Fibroblast of gingiva (primary cell): ENCODE measurements around the gene CANT1.
A peak's percentile ranks its signal among the peaks of the same experiment; 100 is the strongest.
"Not testable (repeated sequence)": the region's sequence is repeated elsewhere in the genome, so short reads cannot be mapped to it uniquely, and the experiment has no call there.

Source experiments
- DNase-seq: peaks from one replicate; pipeline ENCODE4 v3.0.0-alpha.2; 2011; ENCODE audit warnings: low read depth

Gene CANT1

DNA sequence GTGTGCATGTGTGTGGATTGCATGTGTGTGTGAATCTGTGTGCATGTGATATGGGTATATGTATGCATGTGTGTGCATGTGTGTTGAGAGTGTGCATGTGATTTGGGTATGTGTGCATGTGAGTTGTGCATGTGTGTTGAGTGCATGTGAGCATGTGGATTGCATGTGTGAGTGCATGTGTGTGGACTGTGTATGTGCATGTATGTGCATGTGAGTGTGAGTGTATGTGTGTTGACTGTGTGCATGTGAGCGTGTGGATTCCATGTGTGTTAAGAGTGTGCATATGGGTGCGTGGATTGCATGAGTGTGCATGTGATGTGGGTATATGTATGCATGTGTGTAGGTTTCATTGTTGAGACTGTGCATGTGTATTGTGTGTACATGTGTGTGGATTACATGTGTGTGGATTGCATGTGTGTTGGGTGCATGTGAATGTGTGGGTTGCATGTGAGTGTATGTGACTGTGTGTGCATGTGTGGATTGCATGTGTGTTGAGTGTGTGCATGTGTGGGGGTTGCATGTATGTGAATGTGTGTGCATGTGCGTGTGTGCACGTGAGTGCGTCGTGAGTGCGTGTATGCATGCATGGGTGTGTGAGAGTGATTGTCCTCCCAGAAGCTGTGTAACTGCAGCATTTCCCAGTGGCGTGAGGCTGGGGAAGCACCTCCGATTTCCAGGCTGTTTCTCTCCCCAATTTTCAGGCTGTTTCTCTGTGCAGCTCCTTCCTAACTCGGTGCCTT is 33.8 kb upstream of the CANT1 start:
- DNase-seq, result no peak

DNA sequence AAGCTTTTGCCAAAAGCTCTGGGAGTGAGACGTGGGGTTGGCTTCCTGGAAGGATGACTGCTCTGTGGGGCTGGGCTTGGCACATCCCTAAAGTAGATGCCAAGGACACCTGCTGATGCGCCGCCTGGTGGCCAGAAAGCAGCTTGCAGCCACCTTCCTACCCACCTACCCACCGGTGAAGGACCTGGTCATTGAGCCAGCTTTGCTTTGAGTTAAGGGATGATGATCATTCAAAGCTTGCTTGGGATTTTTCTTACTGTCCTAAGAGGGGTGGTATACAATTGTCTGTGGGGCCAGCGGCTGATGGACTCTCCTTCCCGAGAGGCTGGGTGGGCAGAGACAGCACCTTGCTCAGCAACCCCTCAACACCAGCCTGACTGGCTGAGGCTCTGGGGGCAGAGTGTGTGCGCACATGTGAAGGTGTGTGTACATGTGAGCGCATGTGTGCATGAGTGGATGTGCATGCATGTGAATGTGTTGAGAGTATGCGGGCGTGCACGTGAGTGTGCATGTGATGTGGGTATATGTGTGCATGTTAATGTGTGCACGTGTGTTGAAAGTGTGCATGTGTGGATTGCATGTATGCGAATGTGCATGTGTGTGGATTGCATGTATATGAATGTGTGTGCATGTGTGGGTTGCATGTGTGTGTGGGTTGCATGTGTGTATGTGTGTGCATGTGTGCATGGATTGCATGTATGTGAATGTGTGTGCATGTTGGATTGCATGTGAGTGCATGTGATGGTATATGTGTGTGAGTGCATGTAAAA is 33.0 kb upstream of the CANT1 start:
- peak; percentile 56 for DNase-seq

DNA sequence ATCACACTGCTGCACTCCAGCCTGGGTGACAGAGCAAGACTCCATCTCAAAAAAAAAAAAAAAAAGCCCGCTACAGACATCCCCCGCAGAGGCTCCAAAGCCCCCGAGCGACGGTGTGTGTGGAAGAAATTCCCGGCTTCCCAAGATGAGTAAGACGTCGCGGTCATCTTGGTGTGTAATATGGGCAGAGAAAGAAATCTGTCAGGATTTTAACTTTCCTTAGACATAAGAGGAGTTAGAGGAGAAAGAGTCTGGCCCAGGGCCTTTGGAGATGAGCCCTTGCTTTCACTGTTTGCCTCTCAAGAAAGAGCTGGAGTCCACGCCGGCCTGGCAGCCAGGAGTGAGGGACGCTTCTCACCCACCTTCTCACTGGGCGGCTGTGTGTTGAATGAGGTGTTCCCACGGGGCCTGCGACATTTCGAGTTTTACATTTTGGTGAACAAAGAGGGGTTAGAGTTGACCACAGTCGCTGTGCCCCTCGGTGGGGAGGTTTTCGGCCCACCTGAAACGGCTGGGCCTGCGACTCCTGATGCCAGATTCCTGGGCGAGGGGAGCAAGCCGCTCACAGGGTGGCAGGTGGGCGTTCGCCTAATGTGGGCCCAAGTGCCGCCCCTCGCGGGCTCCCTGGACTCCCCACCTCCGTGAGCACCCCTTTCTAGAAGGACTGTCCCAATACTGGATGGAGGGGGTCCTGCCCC is 32.3 kb upstream of the CANT1 start:
- DNase-seq, result no peak

DNA sequence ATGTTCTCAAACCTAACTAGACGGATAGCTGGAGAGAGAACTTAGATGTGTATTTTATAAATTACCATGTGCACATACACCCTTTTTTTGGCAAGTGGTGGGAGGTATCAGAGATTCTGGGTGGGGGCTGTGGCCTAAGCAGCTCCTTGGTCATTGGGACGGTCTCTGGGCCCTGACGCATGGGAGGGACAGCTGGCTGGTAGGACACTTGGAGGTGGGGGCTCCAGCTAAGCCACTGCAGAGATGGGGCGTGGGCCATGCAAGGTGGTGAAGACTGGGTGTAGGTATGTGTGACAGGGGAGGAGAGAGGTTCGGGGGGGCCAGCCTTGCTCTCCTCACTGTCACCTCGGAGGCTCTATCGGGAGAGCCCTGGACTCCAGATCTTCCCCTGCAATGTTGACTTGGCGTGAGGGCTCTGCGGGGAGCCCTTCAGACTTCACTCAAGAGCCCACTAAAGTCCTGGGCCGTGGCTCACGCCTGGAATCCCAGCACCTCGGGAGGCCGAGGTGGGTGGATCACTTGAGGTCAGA is 31.5 kb upstream of the CANT1 start:
- no peak for DNase-seq

DNA sequence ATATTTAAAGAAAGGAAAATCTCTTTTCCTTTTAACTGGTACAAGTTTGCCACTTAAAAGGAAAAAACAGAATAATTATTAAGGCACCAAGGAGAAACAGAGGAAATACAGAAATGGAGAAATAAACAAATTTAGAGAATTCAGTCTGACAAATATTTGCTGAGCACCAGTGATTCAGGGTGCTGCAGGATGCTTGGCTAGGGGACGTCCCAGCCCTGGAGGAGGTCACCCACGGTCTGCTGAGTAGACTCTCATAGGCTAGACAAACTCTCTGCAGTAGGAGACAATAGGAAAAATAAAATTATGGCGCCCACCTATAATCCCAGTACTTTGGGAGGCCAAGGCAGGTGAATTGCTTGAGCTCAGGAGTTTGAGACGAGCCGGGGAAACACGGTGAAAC is 30.3 kb upstream of the CANT1 start:
- no peak for DNase-seq

DNA sequence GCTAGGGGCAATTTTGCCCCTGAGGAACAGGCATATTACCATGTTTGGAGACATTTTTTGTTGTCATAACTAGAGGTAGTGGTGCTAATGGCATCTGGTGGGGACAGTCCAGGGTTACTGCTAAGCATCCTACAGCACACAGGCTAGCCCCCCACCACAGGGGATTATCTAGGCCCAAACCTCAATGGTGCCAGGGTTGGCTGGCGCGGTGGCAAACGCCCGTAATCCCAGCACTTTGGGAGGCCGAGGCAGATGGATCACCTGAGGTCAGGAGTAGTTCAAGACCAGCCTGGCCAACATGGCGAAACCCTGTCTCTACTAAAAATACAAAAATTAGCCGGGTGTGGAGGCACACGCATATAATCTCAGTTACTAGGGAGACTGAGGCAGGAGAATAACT is 29.6 kb upstream of the CANT1 start:
- no peak for DNase-seq

DNA sequence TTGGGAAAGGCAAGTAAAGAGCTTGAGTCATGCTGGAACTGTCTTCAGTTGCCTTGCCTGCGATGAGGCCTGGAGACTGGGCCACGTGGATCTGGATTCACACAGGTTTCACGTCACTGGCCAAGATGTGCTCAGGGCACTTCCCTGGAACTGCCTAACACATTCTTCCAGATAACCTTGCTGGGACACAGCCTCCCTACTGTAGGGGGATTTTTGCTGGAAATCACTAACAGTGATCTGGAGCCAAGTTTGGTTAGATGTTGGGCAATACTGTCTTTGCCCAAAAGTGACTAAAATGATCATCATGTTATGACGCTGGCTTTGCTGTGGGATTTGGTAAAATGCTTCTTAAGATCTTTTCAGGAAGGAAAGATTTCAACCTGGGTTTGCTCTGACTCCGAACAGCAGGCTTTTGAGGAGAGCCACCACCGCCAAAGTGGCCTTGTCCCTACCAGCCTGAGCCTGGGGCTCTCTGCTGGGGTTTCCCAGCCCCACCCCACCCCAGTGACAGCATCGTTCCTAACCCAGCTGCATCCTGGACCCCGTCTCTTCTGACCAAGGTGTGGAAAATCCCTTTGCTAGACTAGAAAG is 29.1 kb upstream of the CANT1 start:
- DNase-seq, result peak; percentile 96

DNA sequence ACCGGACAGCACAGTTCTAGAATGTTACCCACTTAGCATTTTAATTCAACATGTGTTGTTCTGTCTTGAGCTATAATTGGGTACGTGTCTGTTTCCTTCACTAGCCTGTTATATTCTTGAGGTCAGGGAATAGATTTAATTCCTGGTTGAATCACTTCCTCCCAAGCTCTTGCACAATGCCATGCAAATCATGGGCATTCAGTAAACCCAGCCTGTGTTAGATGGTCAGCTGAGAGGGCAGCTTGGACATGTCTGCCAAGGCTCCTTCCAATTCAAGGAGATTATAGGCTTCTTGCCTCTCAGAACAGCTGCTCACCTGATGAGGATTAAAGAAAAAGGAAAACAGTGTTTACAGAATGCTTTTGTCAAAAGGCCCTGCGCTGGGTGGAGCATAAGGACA is 27.0 kb upstream of the CANT1 start:
- peak; percentile 93 for DNase-seq

DNA sequence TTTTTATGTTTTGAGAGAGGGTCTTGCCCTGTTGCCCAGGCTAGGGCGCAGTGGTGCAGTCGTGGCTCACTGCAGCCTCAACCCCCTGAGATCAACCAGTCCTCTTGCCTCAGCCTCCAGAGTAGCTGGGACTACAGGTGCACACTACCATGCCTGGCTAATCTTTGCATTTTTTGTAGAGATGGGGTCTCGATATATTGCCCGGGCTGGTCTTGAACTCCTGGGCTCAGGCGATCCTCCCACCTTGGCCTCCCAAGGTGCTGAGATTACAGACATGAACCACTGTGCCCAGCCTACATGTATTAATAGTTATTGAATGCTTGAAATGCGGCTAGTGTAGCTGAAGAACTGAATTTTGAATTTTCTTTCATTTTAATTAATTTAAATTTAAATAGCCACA is 26.6 kb upstream of the CANT1 start:
- DNase-seq, result no peak

DNA sequence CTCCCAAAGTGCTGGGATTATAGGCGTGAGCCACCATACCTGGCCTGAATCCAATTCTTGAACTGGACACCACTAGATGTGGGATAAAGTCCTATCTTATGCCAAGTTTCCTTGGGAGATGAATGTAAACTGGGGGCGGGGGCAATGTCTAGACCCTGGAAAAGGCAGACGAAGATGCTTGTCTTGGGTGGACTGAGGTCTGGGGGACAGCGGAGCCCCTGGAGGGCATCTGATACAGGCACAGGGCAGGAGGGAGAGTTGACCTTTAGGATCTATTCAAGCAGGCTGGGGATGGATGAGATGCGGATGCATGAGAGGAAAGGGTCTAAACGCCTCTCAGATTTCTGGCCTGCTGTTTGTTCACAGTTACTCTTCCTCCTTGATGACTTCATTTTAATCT is 26.1 kb upstream of the CANT1 start:
- DNase-seq, result no peak

DNA sequence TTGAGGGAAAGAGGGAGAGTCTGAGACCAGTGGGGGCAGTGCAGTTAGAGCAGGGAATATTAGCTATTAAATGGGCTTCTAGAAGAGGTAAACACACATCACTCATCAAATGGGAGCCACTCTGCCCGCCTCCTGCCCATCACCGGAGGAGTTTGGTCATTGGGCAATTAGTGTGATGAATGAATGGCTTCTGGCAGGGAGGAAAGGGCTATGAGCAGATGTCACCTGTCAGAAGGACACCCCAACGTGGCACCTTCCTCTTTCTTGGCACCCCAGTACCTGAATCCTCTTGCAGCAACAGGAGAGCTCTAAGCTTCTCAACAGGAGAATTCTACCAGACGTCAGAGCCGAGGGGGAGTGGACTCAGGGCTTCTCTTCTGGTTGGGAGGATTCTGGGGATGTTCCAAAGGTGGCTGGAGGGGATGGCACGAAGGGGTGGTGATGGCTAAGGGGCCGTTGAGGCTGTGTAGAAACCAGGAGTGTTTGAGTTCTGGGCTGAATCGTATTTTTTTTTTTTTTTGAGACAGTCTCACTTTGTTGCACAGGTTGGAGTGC is 25.4 kb upstream of the CANT1 start:
- DNase-seq, result no peak

DNA sequence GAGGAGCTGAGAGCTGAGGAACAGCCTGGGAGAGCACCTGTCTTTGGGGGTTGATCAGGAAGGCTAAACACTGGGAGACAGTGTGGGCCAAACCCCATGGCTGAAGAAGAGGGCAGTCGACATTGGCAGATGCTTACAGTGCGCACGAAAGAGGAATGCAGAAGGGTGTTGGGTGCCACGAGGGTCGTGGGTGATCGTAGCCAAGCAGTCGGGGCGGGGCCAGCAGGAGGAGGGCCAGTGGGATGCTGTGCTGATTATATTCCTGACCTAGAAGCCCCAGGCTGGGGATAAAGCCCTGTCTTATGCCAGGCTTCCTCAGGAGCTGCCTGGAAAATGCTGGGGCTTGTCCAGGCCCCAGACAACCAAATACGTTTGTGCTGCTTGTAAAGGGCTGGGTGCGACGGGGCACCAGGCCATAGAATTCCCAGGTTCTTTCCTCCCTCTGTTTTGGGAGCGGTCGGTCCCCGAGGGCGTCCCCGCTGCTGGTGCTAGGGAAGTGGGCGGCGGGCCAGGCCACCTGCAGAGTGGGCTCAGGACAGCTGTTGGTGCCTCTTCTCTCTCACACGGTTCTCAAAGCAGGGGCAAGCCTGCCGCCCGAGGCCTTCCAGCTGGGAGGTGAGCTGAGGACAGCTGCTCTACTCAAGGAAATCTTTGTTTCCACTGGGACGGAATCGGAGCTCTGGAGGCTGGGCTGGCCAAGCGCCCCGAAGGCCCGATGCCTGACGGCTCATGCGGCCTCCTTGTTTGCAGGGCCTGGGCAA is 24.4 kb upstream of the CANT1 start:
- DNase-seq, result no peak

DNA sequence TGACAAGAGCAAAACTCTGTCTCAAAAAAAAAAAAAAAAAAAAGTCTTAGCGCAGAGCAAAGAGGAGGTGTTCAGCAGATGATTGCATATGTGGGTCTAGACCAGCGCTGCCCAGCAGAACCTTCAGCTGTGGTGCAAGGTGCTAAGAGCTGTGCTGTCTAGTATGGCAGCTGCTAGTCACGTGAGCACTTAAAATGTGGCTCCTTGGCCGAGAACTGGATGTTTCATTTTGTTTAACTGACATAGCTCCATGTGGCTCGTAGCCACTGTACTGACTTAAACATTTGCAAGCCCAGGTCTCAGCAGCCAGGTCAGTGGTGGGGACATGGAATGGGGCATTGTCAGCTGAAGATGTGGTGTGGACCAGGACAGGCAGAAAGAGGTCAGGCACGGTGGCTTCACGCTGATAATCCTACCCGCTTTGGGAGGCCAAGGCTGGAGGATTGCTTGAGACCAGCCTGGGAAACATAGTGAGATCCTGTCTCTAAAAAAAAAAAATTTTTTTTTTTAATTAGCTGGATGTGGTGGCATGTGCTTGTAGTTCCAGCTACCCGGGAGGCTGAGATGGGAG is 23.6 kb upstream of the CANT1 start:
- no peak for DNase-seq

DNA sequence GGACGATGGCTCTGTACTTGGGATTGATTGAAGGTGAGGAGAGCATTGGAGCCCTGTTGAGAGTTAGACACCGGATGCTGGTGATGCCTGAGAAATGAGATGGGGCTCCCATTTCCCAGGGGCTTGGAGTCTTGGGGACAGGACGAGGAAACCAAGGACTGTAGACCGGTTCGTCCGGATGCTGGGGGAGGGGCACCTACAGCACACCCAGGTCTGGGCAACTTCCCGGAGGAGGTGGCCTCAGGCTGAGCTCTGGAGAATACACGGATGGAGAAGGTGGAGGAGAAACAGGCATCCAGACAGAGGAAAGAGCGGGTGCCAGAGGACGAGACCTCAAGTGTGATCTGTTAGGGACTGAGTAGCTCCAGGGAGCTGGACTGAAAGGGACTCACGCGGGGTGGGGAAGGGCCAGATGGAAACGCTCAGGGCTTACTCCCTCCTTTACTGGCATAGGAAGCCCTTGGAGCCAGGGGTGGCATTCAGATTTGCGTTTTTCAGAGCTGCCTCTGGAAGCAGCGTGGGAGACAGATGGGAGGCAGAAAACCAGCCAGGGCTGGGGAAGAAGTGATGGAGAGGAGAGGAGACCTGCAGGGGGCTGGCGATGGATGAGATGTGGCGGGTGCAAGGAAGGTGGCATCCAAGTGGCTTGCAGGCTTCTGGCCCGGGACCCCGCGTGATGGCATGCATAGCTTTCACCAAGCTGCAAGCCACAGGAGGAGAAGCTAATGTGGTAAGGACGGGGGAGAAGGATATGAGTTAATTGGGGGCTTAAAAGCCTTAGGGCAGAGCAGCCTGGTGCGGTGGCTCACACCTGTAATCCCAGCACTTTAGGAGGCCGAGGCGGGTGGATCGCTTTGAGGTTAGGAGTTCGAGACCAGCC is 22.7 kb upstream of the CANT1 start:
- DNase-seq, result peak; percentile 36

DNA sequence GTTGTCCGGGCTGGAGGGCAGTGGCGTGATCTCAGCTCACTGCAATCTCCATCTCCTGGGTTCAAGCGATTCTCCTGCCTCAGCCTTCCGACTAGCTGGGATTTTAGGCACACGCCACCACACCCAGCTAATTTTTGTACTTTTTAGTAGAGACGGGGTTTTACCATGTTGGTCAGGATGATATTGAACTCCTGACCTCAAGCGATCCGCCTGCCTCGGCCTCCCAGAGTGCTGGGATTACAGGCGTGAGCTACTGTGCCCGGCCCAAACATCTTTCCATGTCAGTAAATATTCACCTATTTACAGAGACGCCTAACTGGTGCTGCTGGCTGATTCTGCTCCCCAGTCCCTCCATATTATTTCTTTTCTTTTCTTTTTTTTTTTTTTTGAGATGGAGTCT is 21.1 kb upstream of the CANT1 start:
- not testable (repeated sequence) for DNase-seq

DNA sequence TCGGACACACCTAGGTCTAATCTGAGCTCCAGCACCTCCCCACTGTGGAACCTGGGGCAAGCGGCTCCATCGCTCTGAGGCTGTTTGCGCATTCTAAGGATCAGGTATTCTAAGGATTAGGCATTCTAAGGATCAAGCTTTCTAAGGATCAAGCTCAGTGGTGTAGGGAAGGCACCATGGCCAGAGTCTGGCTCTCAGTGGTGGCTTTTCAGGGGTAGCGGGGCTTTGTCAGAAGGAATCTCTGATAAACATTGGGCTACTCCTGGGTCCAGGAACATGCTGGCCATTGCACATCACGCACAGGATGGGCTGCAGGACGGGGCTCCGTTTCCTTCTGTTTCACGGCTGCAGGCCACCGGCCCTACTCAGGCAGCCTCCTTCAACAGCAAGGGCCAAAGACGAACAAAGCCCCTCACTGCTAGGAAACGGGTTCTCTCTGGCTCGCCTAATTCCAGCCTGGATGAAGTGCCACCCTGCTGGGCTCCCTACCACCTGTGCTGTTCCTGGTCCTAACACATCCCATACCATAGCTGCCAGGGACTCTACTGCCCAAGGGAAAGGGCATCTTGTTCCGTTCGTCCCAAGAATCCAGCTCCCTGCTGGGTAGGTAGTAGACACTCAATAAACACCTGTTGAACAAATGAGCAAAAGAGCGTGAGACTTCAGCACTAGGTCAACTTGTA is 19.9 kb upstream of the CANT1 start:
- no peak for DNase-seq

DNA sequence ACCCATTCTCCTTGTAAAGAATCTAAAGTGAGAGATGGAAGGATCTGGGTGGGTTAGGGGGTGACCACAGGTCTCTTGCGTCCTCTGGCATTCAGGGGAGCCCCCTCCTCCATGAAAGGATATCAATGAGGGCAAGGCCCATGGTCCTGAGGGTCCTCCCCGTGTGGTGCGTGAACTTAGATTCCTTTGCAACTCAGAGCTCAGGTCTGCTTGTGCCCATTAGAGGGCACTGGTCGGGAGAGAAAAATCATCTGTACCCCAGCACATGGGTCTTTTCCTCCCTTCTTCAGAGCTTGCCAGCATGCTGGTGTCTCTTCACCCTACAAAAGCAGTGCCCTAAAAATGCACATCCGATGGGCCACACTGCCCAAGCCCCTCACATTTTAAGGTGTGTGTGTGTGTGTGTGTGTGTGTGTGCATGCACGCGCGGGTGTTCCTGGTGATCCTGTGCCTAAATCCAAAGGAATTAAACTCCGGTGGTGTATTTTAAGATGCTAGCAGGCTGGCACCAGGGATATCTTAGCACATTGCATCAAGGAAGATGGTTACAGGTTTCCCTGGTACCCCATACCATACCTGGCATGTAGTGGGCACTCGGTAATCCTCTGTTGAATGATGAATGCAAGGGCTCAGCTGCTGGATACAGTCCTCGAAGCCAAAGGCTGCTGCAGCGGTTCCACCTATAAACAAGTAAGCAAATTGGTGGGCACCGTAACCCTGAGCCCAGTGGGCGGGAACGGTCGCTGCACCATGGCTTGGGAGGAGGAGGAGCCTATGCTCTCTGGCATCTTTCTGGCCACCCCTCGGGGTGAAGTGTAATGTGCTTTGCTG is 19.1 kb upstream of the CANT1 start:
- peak; percentile 29 for DNase-seq

DNA sequence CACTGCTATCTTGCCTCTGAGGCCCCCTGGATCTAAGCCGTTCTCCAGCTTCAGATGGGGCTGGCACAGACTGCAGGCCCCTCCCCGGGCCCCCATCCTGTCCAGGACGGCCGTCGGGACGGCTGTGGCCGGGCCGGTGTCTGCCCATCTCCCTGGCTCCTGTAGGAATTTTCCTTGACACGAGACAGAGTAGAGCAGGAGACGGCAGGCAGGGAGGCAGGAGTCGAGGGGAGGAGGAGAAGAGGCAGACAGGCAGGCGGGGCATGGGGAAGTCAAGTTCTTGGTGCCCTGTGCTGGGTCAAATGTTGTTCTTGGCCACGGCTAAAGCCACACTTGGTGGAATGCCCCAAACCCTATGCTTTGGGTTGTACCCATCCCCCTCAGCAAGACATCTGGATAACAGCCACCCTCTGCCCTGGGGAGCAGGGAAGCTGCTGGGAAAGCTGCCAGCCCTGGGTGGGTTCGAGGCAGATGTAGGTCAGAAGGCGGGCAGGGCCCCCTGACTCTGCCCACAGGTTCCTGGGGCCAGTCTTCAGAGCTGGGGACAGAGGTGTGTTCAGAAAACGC is 18.4 kb upstream of the CANT1 start:
- peak; percentile 87 for DNase-seq
